KOPT-K1 (cell line): Measurements from ENCODE around the gene DDX52.

Experiments
- H3K27ac ChIP-seq: fragments of 200-600 bp; sonication (generic); 2 replicates; pipeline ENCODE4 v1.5.1; 2016; ENCODE audit warnings: antibody characterized with exemption, mild to moderate bottlenecking, low read depth, low read length; ENCODE audit not compliant: poor library complexity, severe bottlenecking
- H3K36me3 ChIP-seq: fragments of 200-600 bp; sonication (generic); 2 replicates; pipeline ENCODE4 v1.5.1; 2017; ENCODE audit warnings: antibody characterized with exemption, mild to moderate bottlenecking, low read length, moderate library complexity; ENCODE audit not compliant: insufficient read depth
- H3K9me3 ChIP-seq: fragments of 200-600 bp; sonication (generic); 2 replicates; pipeline ENCODE4 v1.5.1; 2017; ENCODE audit warnings: antibody characterized with exemption, low read length, mild to moderate bottlenecking; ENCODE audit not compliant: insufficient read depth, poor library complexity, severe bottlenecking

The DDX52 gene

DNA sequence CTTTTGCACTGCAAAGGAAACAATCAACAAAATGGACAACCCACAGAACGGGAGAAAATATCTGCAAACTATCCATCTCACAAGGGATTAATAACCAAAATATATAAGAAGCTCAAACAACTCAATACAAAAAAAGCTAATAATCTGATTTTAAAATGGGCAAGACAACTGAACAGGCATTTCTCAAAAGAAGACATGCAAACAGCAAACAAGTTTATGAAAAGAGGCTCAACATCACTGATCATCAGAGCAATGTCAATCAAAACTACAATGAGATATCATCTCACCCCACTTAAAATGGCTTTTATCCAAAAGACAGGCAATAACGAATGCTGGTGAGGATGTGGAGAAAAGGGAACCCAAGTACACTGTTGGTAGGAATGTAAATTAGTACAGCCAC, 68.8 kb downstream of the DDX52 start:
- Histone ChIP-seq H3K36me3 (peaks cover 96% of the 10 kb centered on the region), H3K9me3 (peaks cover 14% of the 10 kb centered on the region), H3K27ac (no peak overlapping the region)

DNA sequence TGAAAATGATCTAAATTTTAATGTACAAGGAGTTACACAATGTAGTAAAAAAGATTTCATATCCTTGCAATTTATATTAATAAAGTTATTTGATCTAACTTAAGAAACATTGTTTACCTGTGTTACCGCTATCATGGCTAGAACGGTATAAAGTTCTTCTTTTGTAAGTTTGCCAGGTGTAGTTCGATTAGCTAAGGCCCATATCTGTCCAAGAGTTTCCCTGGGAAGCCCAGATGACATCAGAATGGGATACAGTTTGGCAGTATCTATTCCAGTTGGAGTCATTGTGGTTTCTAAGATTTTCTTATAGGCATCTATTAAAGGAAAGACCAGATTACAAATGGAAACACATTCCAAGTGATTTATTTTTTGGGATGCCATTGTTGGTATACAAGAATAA, 71.6 kb downstream of the DDX52 start:
- peaks cover 97% of the 10 kb centered on the region for H3K36me3 ChIP-seq
- H3K27ac ChIP-seq, result no peak overlapping the region
- H3K9me3 ChIP-seq, result peaks cover 14% of the 10 kb centered on the region

DNA sequence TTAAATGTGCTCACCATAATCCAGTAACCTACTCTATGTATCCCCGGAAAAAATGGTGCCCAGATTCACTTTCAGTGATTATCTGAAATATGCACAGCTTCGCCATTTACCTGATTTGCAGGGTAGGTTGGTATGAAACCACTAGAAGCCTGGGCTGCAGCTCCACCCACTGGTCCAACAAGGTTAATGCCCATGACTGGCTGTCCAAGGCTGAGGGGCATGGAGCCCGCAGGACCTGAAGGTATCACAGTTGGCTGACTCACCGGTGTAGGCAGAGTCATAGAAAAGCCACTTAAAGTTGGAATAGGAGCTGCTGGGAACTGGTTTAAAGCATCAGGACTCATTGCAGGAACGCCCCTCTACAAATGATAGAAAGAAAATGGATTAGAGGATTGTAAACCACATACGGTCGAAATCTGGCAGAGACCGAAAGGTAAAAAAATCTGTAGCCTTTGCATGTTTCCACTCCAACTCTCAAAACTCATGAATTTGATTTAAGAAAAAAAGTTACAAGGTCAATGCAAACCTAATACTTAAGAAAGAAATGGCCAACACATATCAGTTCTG, 72.6 kb downstream of the DDX52 start:
- Histone ChIP-seq H3K27ac (no peak overlapping the region), H3K36me3 (peaks cover 91% of the 10 kb centered on the region), H3K9me3 (peaks cover 14% of the 10 kb centered on the region)

DNA sequence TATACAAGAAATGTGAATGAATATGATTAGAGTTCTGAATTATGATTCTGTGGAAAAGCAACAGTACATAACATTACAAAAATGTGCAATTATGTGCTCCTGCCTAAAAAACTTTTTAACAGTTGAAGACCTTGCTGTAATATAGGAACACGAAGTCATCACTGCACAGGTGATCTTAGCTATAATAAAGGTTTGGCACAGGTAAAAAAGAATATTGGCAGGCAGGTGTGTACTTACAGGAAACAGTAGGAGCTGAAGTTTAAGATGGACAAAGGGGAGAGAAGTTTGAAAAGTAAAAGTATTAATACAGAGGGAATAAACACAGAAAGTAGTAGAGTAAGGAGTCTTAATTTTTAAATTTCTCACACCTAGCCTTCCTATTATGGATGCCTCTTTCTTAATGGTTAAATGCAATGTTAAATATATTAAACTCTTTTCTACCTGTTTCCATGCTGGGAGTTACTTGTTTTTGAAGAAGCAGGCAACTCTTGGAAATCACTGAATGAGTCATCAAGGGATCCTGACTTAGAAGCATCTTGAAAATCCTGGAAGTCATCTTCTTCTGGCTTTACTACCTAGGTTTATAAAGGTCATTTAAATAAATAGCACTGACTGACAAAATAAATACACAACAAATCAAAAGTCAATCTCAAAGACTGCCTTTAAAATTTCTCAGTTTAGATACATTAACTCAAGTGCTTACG, 74.7 kb downstream of the DDX52 start:
- no peaks in the 10 kb centered on the region for H3K9me3 ChIP-seq
- no peak overlapping the region for H3K27ac ChIP-seq
- H3K36me3 ChIP-seq, result peaks cover 88% of the 10 kb centered on the region

DNA sequence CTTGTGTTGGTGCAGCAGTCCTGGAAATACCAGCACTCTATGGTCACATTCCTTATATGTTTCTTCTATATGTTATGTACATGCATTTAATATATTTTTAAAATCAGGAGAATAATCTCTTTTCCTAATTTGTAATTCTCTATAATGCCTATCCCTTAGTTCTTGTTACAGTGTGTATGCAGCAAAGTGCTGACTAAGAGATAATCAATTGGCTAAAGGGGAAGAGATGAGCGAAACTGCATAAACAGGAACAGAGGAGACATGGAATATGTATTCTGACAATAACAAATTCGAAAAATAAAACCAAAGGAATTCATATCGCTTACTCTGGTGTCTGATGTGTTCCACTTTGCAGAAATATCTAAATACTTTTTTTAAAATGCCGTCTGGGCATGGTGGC, 75.7 kb downstream of the DDX52 start:
- no peak overlapping the region for H3K27ac ChIP-seq
- H3K36me3 ChIP-seq, result peaks cover 87% of the 10 kb centered on the region
- no peaks in the 10 kb centered on the region for H3K9me3 ChIP-seq

DNA sequence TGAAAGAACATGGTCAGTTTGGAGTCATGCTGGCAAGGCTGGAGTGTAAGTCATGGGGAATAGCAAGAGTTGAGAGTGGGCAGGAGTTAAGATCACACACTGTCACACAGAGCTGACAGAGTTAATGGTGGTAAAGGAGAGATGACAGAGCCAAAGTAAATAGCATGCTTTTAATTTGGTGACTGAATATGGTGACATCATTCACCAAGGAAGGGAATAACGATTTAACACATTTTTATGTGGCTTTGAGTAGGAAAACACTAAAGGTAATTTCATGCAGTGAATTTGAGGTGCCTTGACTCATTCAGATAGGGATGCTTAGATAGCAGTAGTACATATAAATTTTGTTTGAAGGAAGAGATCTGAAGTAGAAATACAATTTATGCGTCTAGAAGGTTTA, 76.1 kb downstream of the DDX52 start:
- H3K36me3 ChIP-seq, result peaks cover 87% of the 10 kb centered on the region

DNA sequence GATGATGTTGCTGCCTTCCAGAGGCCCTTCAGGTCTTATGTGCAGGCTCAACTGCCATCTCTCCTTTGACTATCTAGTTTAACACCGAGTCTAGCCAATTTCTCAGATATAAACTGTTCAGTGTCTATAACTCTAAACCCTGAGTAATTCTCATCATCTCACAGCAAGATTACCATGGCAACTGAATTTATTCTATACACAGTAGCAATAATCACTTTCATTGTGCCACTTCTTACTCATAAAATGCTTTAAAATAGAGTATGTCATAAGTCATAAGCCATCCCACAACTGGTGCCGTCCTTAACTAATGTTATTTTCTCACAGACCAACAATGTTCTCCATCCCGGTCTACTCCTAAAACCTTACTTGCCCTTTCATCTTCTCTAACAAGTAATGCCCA, 79.0 kb downstream of the DDX52 start:
- H3K9me3 ChIP-seq, result no peaks in the 10 kb centered on the region
- peaks cover 87% of the 10 kb centered on the region for H3K36me3 ChIP-seq
- no peak overlapping the region for H3K27ac ChIP-seq

More for the DNA sequence above, 76.1 kb downstream of the DDX52 start:
- Histone ChIP-seq H3K9me3 (no peaks in the 10 kb centered on the region), H3K27ac (no peak overlapping the region)

DNA sequence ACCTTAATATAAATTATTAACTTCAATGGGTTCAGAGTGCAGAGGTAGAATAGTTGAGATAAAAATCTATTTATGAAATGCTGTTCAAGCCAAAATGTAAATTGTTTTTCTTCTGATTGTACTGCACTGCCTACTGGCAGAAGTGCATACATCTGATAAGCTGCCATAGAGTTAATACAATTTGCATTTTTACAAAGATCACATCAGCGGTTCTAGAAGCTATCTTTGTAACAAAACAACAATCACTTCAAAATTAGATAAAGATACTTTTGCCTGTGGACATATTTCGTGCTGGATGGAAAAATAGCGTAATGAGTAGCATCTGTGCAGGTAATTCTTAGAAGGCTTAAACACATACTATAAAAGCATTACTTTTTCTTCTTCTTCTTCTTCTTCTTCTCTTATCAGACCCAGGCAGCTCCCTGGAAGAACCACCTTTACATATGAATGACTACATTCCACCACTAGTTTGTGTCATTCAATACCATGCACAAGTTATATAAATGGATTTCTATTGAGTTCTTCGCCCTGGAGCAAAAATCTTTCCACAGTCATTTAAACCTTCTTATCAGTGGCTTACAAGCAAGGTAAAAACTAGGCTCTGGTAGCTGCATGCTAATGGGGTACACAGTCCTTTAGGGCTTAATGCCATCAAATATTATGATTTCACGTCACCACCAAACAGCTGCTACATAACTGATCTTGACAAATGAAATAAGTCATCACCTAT, 81.1 kb downstream of the DDX52 start:
- no peaks in the 10 kb centered on the region for H3K9me3 ChIP-seq
- H3K36me3 ChIP-seq, result peaks cover 87% of the 10 kb centered on the region

More for the DNA sequence above, 81.1 kb downstream of the DDX52 start:
- no peak overlapping the region for H3K27ac ChIP-seq
